GM12891 (cell line): Measurements from ENCODE around the gene PCDH8.

ENCODE experiments used
- POLR2A ChIP-seq: IDR thresholded peaks from 2 replicates; pipeline ENCODE4 v1.6.1; 2011; ENCODE audit warnings: low read depth, low read length, control low read depth
- SPI1 ChIP-seq: IDR thresholded peaks from 2 replicates; pipeline ENCODE4 v1.6.1; 2011; ENCODE audit warnings: low read depth, low read length, control low read depth

GRCh38 chr13:52892925-52893324 is 44.5 kb upstream of the PCDH8 start:
- TF ChIP-seq POLR2A (no peak), SPI1 (no peak)
